Panc1 (cell line): ENCODE results near the gene FAM120B. TPM values are rescaled to one million over a fixed set of nuclear protein-coding genes. Genes with fewer than 3 reads are reported as not detected.

ENCODE experiments used
- ATAC-seq: fragments of 200-7000 bp; cut with Tn5 transposase; 2 replicates; pipeline ENCODE4 v1.9.1; 2020; ENCODE audit warnings: mild to moderate bottlenecking, moderate library complexity
- BruUV-seq: library from RNA; stranded (reverse); fragments of 400-500 nt; replicated peaks from 2 replicates; lab custom pipeline; 2021; lab: Mats Ljungman, UMichigan
- CTCF ChIA-PET: fragments of 300-600 bp; sonication (Branson Sonifier 250); formaldehyde crosslinking; loops from one replicate; lab custom pipeline; 2022; ENCODE audit warnings: antibody characterized with exemption; lab: Charles Lee
- POLR2A ChIA-PET: fragments of 300-600 bp; sonication (Branson Sonifier 250); formaldehyde crosslinking; loops from one replicate; lab custom pipeline; 2022; ENCODE audit warnings: antibody characterized with exemption; lab: Charles Lee
- DNase-seq: peaks from one replicate; pipeline ENCODE4 v3.0.0-alpha.2; 2010; ENCODE audit warnings: low read depth, low spot score
- H3K27ac ChIP-seq: 2 replicates; pipeline ENCODE4 v1.5.1; 2011; ENCODE audit warnings: mild to moderate bottlenecking, low read length, inconsistent platforms
- H3K27me3 ChIP-seq: fragments of 200-500 bp; sonication (Bioruptor generic); 2 replicates; pipeline ENCODE4 v1.6.0; 2014; ENCODE audit warnings: low read length, inconsistent platforms; ENCODE audit not compliant: control insufficient read depth, insufficient read depth
- H3K36me3 ChIP-seq: fragments of 200-500 bp; sonication (Bioruptor generic); 2 replicates; pipeline ENCODE4 v1.5.1; 2014; ENCODE audit warnings: inconsistent platforms, mild to moderate bottlenecking, low read length, moderate library complexity; ENCODE audit not compliant: control insufficient read depth, insufficient read depth
- H3K4me1 ChIP-seq: 2 replicates; pipeline ENCODE4 v1.5.1; 2011; ENCODE audit warnings: inconsistent platforms, mild to moderate bottlenecking, low read length, moderate library complexity; ENCODE audit not compliant: control insufficient read depth, insufficient read depth
- H3K4me3 ChIP-seq, 2 experiments: 2 replicates each; pipeline ENCODE4 v1.5.1; 2011 to 2012; ENCODE audit warnings: low read depth in 2 of 2, low read length in 2 of 2, mild to moderate bottlenecking in 2 of 2, inconsistent platforms in 1 of 2, moderate library complexity in 1 of 2
- H3K9me3 ChIP-seq: fragments of 200-500 bp; sonication (Bioruptor generic); 2 replicates; pipeline ENCODE4 v1.5.1; 2014; ENCODE audit warnings: low read depth, mild to moderate bottlenecking, inconsistent platforms, low read length, moderate library complexity; ENCODE audit not compliant: control insufficient read depth, insufficient read depth
- CTCF ChIP-seq: fragments of 450-650 bp; IDR thresholded peaks from 2 replicates; pipeline ENCODE4 v1.5.1; 2017; ENCODE audit warnings: mild to moderate bottlenecking
- POLR2AphosphoS5 ChIP-seq: IDR thresholded peaks from 2 replicates; pipeline ENCODE4 v1.6.1; 2012; ENCODE audit warnings: mild to moderate bottlenecking, low read depth, low read length, moderate library complexity
- SIN3A ChIP-seq: IDR thresholded peaks from 2 replicates; pipeline ENCODE4 v1.6.1; 2012; ENCODE audit warnings: low read depth, mild to moderate bottlenecking, low read length, moderate library complexity, borderline replicate concordance; ENCODE audit not compliant: insufficient read depth
- TCF7L2 ChIP-seq: IDR thresholded peaks from 2 replicates; pipeline ENCODE4 v1.6.1; 2011; ENCODE audit warnings: mild to moderate bottlenecking, low read depth, low read length, inconsistent platforms
- in situ Hi-C: cut with HindIII; loops from 2 replicates; pipeline ENCODE4 v1.10.0; 2016; ENCODE audit warnings: low sequenced_read_pairs, low pct_unique_long_range_greater_than_20kb
- intact Hi-C: fragments of 100-400 bp; cut with micrococcal nuclease; formaldehyde crosslinking; loops from one replicate; pipeline ENCODE4 v1.10.0; 2022; ENCODE audit not compliant: unreplicated experiment
- total RNA-seq: library from RNA; stranded (reverse); gene quantifications from one replicate; pipeline ENCODE4 v1.2.1, GENCODE V29; 2021; ENCODE audit not compliant: unreplicated experiment
- TF ChIP-seq, protein P1 (sequence below), 2 experiments: IDR thresholded peaks; 2 replicates each; pipeline ENCODE4 v1.6.1; 2011 to 2012; ENCODE audit warnings: low read depth in 2 of 2, control low read depth in 1 of 2, low read length in 1 of 2, mild to moderate bottlenecking in 1 of 2, moderate library complexity in 1 of 2; ENCODE audit not compliant: insufficient read depth in 1 of 2

FAM120B gene
- total RNA-seq, 1 experiment from 2014 or later: 38.0 TPM

DNA sequence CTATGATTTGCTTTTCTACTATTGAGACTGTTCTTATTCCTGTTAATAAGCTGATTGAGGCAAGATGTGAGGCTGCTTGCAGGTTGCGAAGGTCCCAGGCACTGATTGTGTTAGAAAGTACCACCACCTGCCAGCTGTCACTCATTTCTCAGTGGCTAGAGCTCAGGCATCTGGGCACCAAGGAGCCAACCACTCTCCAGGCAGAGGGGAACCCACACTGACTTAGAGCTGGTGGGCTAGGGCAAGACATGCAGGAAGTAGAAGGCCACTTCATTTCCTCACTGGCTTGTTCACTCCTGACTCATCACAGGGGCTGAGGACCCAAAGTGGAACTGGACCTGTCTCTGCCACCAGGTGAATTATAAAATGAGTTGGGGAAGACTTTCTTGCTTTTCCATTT, 7.9 kb upstream of the FAM120B start:
- ChIA-PET POLR2A (no interaction called here), CTCF (no interaction called here)
- Histone ChIP-seq H3K9me3 (no peaks in the 10 kb centered on the region), H3K27me3 (peaks cover 25% of the 10 kb centered on the region), H3K27ac (no peak overlapping the region), H3K4me3 (no peak overlapping the region), H3K4me1 (no peaks in the 10 kb centered on the region), H3K36me3 (no peaks in the 10 kb centered on the region)
- DNase-seq (no peak), ATAC-seq (no peak)
- in situ Hi-C loops: no loop called here
- intact Hi-C loops: loop anchor here (10.0 kb wide), 1 partner anchor 226 kb away; no protein-coding TSS in a partner anchor
- TF ChIP-seq, protein P1, sequence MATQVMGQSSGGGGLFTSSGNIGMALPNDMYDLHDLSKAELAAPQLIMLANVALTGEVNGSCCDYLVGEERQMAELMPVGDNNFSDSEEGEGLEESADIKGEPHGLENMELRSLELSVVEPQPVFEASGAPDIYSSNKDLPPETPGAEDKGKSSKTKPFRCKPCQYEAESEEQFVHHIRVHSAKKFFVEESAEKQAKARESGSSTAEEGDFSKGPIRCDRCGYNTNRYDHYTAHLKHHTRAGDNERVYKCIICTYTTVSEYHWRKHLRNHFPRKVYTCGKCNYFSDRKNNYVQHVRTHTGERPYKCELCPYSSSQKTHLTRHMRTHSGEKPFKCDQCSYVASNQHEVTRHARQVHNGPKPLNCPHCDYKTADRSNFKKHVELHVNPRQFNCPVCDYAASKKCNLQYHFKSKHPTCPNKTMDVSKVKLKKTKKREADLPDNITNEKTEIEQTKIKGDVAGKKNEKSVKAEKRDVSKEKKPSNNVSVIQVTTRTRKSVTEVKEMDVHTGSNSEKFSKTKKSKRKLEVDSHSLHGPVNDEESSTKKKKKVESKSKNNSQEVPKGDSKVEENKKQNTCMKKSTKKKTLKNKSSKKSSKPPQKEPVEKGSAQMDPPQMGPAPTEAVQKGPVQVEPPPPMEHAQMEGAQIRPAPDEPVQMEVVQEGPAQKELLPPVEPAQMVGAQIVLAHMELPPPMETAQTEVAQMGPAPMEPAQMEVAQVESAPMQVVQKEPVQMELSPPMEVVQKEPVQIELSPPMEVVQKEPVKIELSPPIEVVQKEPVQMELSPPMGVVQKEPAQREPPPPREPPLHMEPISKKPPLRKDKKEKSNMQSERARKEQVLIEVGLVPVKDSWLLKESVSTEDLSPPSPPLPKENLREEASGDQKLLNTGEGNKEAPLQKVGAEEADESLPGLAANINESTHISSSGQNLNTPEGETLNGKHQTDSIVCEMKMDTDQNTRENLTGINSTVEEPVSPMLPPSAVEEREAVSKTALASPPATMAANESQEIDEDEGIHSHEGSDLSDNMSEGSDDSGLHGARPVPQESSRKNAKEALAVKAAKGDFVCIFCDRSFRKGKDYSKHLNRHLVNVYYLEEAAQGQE (IDR thresholded peaks at IDR 0.05; ENCODE audit: insufficient read depth in 1 of 2, low read depth in 2 of 2, low read length in 1 of 2): no peak
- no peak for TF ChIP-seq POLR2AphosphoS5
- TF ChIP-seq CTCF: no peak
- TF ChIP-seq SIN3A: no peak
- no peak for TF ChIP-seq TCF7L2
- no TSS peak for BruUV-seq

DNA sequence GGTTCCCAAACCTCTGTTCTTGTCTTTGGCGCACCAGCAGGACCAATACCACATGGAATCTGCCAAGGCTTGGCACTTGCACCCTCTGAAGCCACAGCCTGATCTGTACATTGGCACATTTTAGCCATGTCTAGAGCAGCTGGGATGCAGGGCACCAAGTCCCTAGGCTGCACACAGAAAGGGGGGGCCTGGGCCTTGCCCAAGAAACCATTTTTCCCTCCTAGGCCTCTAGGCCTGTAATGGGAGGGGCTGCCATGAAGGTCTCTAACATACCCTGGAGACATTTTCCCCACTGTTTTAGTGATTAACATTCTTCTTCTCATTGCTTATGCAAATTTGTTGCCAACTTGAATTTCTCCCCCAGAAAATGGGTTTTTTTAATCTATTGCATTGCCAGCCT, 5.4 kb upstream of the FAM120B start:
- H3K9me3 ChIP-seq: no peaks in the 10 kb centered on the region
- H3K4me3 ChIP-seq: no peak overlapping the region
- no peak for ATAC-seq
- no peak overlapping the region for H3K27ac ChIP-seq
- ChIA-PET CTCF (no interaction called here), POLR2A (no interaction called here)
- no peak for TF ChIP-seq SIN3A
- in situ Hi-C loops: no loop called here
- intact Hi-C loops: no loop called here
- DNase-seq: no peak
- no peaks in the 10 kb centered on the region; the same call in 1 of the 2 replicates for H3K36me3 ChIP-seq
- peaks cover 5% of the 10 kb centered on the region for H3K27me3 ChIP-seq
- H3K4me1 ChIP-seq: peaks cover 7% of the 10 kb centered on the region
- no TSS peak for BruUV-seq

- ChIA-PET POLR2A (interaction anchor here (0.6 kb wide), 2 partner anchors 13 to 564 kb away, joined by 3 to 4 read pairs; no protein-coding TSS in a partner anchor), CTCF (no interaction called here)
- no TSS peak for BruUV-seq
- intact Hi-C loops (no loop called here), in situ Hi-C loops (no loop called here)
- peak overlapping the region; percentile 84 for H3K27ac ChIP-seq
- ATAC-seq (peak; percentile 50; the same call in 1 of the 2 replicates), DNase-seq (no peak)
- H3K36me3 ChIP-seq: peaks cover 7% of the 10 kb centered on the region; the same call in 1 of the 2 replicates
- peaks cover 26% of the 10 kb centered on the region for H3K4me1 ChIP-seq
- H3K27me3 ChIP-seq: no peaks in the 10 kb centered on the region
- H3K4me3 ChIP-seq: peak overlapping the region; percentile 94 to 100
- TF ChIP-seq SIN3A (0 out of 2 replicates have a peak, but pooled peaks have one; percentile 70), POLR2AphosphoS5 (no peak)
- no peaks in the 10 kb centered on the region for H3K9me3 ChIP-seq
Observed at GRCh38 chr6:170305805-170306323, 694 bp upstream of the FAM120B start.
